ENCODE data around the gene DLEC1. TPM values are rescaled to one million over a fixed set of nuclear protein-coding genes. Genes with fewer than 3 reads are reported as not detected.

The DLEC1 gene
- total RNA-seq, 2 experiments from 2014 or later: 0.20 to 0.36 TPM

DNA sequence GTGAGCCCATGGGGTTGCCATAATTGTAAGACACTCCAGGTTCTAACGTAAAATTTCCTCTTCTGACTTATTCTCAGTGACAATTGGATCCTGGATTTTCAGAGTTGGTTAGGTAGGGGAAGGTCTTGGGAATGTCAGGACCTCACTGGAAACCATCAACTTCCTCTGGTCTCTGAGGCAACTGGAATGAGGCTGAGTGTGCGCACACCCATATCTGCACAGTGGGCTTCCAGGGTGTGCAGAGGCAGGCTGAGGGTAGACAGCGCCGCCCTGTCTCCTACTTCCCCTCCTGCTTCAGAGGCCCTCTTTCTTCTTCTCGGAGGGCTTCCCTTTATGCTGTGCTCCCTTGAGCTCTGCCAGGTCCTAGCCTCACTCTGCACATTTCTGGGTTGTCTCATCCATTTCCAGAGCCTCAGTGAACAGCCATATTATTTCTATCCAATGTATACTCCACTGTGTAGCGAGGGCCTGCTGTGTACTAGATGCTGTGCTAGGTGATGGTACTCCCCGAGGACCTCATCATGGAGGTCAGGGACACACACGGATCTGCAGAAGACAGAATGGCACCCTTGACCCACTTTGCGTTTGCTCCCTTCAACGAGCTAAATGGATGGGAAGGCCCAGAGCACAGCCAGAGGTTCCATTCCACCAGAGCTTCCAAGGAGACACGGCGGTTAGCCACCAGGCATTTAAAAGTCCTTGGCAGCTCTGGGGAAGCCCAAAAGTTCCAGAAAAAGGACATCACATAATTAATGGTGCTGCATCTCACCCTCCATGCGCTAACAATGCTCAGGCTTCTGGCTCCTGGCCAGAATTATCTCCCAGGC, 79.6 kb downstream of the DLEC1 start:
- TF ChIP-seq CTCF (IDR thresholded peaks at IDR 0.05): no peak
- H3K9me3 Mint-ChIP-seq: no peaks in the 10 kb centered on the region
- intact Hi-C loops (cut with micrococcal nuclease): loop anchor here (10.0 kb wide), 1 partner anchor 366 kb away; no protein-coding TSS in a partner anchor
- POLR2A ChIA-PET: interaction anchor here (0.6 to 2.1 kb wide), 3 partner anchors 13 to 23 kb away, joined by 3 to 6 read pairs (median 4); no protein-coding TSS in a partner anchor
- no peak overlapping the region for H3K4me3 Mint-ChIP-seq
- peaks cover 11% of the 10 kb centered on the region for H3K4me1 Mint-ChIP-seq (ENCODE audit: low read depth)
- no peak for ATAC-seq
- peaks cover 17% of the 10 kb centered on the region for H3K36me3 Mint-ChIP-seq (ENCODE audit: low read depth)
- CTCF ChIA-PET: interaction anchor here (0.6 to 4.3 kb wide), 20 partner anchors 8 to 362 kb away, joined by 3 to 20 read pairs (median 4); no protein-coding TSS in a partner anchor
- no peaks in the 10 kb centered on the region for H3K27me3 Mint-ChIP-seq
- no peak for DNase-seq
- H3K27ac Mint-ChIP-seq: no peak overlapping the region

- intact Hi-C loops (cut with micrococcal nuclease): loop anchor here (10.0 kb wide), 1 partner anchor 366 kb away; no protein-coding TSS in a partner anchor
- ATAC-seq: no peak
- Mint-ChIP-seq H3K4me3 (no peak overlapping the region), H3K27ac (peak overlapping the region; percentile 24), H3K36me3 (ENCODE audit: low read depth) (peaks cover 19% of the 10 kb centered on the region), H3K4me1 (ENCODE audit: low read depth) (peaks cover 11% of the 10 kb centered on the region), H3K27me3 (no peaks in the 10 kb centered on the region), H3K9me3 (no peaks in the 10 kb centered on the region)
- no peak for DNase-seq
- ChIA-PET CTCF (interaction anchor here (0.6 to 4.3 kb wide), 11 partner anchors 9 to 361 kb away, joined by 3 to 20 read pairs (median 4); partner anchors contain the start of gene XYLB), POLR2A (interaction anchor here (0.6 to 2.1 kb wide), 5 partner anchors 13 to 75 kb away, joined by 3 to 6 read pairs (median 3); no protein-coding TSS in a partner anchor)
- TF ChIP-seq CTCF (IDR thresholded peaks at IDR 0.05): no peak
Measured at GRCh38 chr3:38119248-38119544, 80.2 kb downstream of the DLEC1 start.

DNA sequence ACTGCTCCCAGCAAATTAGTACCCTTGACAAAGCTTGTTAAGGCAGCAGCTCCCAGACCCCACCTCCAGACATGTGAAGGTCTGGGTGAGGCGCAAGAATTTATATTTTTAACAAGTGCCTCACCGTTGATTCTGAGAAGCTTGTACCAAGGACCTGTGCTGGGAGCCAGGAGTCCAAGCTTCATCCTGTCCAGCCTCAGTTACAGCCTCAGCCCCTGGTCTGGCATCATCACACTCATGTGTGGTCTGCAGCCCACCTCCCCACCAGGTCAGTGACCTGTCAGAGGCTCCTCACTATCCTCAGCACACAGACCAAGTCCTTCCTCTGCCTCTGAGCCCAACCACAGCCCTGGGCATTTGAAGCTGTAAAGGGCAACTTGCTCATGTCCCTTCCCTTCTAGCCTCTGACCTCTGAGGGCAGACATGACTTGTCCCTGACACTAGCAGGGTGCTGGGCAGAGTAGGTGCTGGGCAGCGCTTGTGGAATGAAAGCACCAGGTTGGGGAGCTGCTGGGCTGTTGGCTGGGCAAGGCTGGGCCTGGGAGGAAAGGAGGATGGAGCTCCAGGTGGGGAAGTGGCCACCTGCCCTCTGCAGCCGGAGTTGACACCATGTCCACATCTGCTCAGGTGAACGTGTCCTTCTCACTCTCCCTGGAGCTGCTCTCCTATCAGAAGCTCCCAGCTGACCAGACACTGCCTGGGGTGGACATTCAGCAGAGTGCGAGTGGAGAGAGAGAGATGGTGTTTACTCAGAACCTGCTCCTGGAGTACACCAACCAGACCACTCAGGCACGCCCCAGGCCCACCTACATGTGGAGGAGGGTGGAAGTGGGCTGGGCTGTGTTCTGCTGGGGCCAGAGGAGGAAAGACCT, 81.0 kb downstream of the DLEC1 start:
- no peak for ATAC-seq
- TF ChIP-seq CTCF (IDR thresholded peaks at IDR 0.05): no peak
- Mint-ChIP-seq H3K27ac (no peak overlapping the region), H3K27me3 (no peaks in the 10 kb centered on the region), H3K9me3 (no peaks in the 10 kb centered on the region), H3K36me3 (ENCODE audit: low read depth) (peaks cover 23% of the 10 kb centered on the region), H3K4me3 (no peak overlapping the region), H3K4me1 (ENCODE audit: low read depth) (peaks cover 11% of the 10 kb centered on the region)
- ChIA-PET CTCF (interaction anchor here (0.9 to 4.3 kb wide), 9 partner anchors 8 to 360 kb away, joined by 3 to 20 read pairs (median 4); partner anchors contain the start of gene XYLB), POLR2A (interaction anchor here (0.6 to 2.1 kb wide), 6 partner anchors 9 to 75 kb away, joined by 3 to 6 read pairs (median 3); no protein-coding TSS in a partner anchor)
- no peak for DNase-seq
- intact Hi-C loops (cut with micrococcal nuclease): loop anchor here (10.0 kb wide), 1 partner anchor 365 kb away; no protein-coding TSS in a partner anchor

- peaks cover 31% of the 10 kb centered on the region for H3K36me3 Mint-ChIP-seq (ENCODE audit: low read depth)
Measured at GRCh38 chr3:38120693-38121450, 81.9 kb downstream of the DLEC1 start.

More at GRCh38 chr3:38120693-38121450, 81.9 kb downstream of the DLEC1 start:
- H3K9me3 Mint-ChIP-seq: no peaks in the 10 kb centered on the region
- intact Hi-C loops (cut with micrococcal nuclease): no loop called here
- no peak overlapping the region for H3K4me3 Mint-ChIP-seq
- no peaks in the 10 kb centered on the region for H3K27me3 Mint-ChIP-seq
- ATAC-seq (no peak), DNase-seq (no peak)
- ChIA-PET POLR2A (interaction anchor here (0.6 to 2.1 kb wide), 5 partner anchors 8 to 115 kb away, joined by 3 to 6 read pairs (median 3); no protein-coding TSS in a partner anchor), CTCF (interaction anchor here (1.7 to 4.3 kb wide), 3 partner anchors 10 to 359 kb away, joined by 4 to 20 read pairs (median 5); no protein-coding TSS in a partner anchor)
- peaks cover 11% of the 10 kb centered on the region for H3K4me1 Mint-ChIP-seq (ENCODE audit: low read depth)
- no peak for TF ChIP-seq CTCF (IDR thresholded peaks at IDR 0.05)
- no peak overlapping the region for H3K27ac Mint-ChIP-seq

Data from activated CD8-positive, alpha-beta T cell treated with anti-CD3 and anti-CD28 coated beads for 36 hours (primary cell).